ENCODE data around the gene DGKD.

GRCh38 chr2:233343171-233343705 is 11.1 kb upstream of the DGKD start:
- TF ChIP-seq POLR2AphosphoS5 (IDR thresholded peaks at IDR 0.05; ENCODE audit: low read depth, low read length) (no peak), POLR2A (IDR thresholded peaks at IDR 0.05; ENCODE audit: low read depth, low read length) (no peak)

Measured in GM12892 (cell line).